Hypothalamus (tissue), 51 donors: ENCODE data around the gene SMAD9.
A peak's percentile ranks its signal among the peaks of the same experiment; 100 is the strongest.

ENCODE experiments used
- DNase-seq, 51 donors: peaks; one replicate each; lab custom pipeline; 2025; lab: John Stamatoyannopoulos, UW

SMAD9 gene

DNA sequence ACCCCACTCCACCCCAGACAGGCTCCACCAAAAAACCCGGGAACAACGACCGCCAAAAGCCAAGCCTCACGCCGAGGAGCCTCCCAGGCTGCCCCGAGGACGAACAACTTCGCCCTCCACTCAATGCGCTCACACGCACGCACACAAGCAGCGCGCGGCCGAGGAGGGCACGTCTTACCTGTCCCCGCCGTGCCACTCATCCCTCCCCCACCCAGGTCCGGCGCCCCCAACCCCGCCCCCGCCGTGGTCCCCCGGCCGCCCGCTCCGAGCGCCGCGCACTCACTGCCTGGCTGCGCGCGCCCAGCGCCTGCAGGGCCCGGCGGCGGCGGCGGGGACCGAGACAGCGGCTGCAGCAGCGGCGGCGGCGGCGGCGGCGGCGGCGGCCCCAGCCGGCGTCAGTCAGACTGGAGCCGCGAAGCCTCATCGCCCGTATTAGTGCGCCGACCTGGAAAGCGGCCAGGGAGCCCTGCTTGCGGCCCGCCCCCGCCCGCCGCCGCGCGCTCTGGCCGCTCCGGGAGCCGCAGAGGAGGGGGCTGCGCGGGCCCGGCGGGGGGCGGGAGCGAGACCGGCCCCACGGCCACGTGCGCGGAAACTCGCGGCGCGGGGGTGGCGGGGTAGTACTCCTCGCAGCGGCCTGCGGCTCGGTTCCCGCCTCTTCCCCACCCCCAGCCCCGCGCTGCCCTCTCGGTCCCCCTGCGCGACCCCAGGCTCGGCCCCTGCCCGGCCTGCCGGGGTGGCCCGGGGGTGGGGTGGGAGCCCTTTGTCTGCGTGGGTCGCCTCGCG is at the start of gene SMAD9:
Gene SMAD9, minus strand, starts transcription at position 406 of the 783 bp plus-strand sequence. CDS start 40,549 bp downstream, outside the sequence.
- DNase-seq: peak in 46 of 51 donors; percentile 5 to 84 (median 42)

DNA sequence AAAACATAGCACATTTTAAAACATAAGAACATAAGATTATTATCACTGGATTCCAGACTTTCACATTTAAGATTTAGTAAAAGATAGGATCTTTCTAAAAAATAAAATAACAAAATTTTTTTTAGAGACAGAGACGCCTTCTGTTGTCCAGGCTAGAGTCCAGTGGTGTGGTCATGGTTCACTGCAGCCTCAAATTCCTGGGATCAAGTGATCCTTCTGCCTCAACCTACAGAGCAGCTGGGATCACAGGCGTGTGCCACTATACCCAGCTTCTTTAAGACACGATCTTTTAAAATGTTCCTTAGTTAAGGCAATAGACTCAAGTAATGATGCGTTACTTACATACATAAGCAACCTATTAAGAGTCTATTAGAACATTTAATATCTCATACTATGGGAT is 46.4 kb upstream of the SMAD9 start:
- DNase-seq: no peak

DNA sequence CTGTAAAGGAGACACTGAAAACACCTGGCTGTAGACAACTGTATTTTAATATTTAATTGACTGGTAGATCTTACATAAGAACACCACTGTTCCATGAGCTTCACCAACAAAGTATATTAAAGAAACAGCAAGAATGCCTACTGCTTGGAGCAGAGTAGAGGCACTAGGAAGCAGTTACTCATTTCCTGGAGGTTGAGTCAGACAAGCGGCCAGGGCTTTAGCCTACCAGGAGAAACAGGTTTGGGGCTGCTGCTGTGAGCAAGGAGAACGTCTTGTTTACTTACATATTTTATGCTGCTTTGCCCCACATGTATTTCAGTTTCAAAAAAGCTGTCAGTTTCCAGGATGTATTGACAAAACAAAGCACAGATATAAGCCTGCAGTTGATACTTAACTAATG is 45.7 kb upstream of the SMAD9 start:
- no peak for DNase-seq

DNA sequence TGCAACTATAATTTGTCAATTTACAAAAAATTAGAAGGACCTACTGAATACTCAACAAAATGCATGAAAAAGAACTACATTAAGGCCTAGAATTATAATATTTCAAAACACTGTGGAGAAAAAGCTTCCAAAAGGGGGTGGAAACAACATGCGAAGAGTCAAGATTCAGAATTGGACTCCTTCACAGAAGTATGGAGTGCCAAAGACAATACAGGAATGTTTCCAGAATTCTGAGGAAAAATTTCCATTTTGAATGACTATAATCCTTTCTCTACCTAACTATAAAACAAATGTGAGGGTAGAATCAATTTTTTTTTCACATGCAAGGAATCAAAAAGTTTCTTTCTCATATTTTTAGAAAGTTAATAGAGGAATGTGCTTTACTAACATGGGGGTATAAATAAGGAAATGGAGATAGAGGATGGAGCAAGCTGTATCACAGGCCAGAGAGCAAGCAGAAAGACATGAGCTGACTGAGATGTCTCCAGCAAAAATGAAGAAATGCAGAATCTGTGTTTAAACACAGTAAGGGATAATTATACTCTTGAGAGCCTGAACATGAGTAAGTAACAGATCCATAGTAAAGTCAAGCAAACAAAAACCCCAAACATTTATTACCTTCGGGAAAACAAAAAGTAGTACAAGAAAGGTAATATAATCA is 39.5 kb upstream of the SMAD9 start:
- DNase-seq: no peak

DNA sequence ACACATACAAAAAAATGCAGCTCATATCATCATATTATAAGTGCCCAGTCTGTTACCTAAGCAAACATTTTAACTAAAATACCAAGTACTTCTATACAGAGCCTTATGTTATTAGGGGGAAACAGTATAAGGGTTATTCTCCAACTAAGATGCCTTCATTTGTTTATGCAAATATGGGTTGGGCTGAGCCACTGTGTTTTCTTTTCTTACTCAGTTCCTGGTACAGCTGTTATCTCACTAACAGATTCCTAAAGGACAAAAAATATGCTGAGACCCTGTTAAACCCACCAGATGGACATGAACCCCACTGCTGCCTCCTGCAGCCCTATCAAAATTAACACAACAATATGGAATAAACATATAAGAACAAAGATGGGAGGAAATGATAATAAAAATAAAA is 34.5 kb upstream of the SMAD9 start:
- DNase-seq: no peak

DNA sequence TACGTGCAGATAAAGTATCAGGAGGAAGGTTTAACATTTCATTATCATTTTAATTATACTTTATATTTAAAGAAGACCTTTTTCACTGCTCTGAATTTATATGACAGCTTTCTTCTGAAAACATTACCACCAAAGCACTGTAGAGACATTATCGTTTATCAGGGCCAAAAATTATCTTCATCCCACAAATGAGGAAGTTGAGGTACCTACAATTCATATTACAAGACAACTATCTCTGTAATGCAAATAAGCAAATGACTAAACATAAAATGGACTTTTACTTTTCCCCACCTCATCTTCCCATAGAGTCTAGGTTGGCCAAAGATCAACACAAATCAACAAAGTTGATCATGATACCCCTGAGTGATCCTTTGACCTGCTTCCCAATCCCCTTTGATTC is 30.9 kb upstream of the SMAD9 start:
- no peak for DNase-seq

DNA sequence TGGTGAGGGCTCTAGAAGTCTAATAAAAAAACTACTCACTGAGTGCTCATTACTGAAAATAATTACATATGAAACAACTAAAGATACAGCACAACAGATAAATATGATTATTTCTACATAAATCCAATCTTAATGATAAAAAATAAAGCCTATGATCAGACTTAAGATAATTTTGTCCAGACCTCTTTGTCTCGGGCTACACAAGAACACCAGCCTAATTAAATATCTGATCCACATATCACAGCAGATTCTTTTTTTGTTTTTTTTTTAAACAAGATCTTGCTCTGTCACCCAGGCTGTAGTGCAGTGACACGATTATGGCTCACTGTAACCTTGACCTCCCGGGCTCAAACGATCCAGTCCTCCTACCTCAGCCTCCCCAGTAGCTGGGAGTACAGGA is 30.3 kb upstream of the SMAD9 start:
- no peak for DNase-seq

DNA sequence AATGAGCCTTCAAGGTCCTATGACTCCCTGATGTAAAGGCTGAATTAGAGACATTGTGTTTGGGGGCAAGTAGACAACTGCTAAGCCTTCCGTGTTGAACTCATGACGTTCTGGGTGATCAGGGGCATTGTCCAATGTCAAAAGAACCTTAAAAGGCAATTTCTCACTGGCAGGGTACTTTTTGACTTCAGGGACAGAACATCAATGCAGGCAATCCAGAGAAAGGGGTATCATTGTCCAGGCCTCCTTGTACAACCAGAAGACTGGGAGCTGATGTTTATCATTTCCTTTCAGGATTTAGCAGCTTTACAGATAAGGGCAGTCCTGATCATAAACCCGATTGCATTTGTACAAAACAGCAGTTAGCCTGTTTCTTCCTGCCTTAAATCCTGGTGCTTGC is 25.0 kb upstream of the SMAD9 start:
- no peak for DNase-seq

DNA sequence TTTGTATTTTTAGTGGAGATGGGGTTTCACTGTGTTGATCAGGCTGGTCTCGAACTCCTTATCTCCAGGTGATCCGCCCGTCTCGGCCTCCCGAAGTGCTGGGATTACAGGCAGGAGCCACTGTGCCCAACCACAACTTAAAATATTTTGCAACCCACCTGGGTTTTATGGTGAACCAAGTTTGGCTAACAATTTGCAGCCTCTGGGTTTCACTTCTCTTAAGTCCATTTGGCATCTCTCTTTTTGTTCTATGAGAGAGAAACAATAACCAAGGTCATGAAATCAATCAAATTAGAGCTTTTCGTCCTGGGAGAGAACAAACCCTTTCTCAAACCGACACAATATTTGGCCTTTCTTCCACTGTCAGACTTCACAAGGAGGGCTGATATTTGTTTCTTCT is 5.6 kb upstream of the SMAD9 start:
- no peak for DNase-seq

DNA sequence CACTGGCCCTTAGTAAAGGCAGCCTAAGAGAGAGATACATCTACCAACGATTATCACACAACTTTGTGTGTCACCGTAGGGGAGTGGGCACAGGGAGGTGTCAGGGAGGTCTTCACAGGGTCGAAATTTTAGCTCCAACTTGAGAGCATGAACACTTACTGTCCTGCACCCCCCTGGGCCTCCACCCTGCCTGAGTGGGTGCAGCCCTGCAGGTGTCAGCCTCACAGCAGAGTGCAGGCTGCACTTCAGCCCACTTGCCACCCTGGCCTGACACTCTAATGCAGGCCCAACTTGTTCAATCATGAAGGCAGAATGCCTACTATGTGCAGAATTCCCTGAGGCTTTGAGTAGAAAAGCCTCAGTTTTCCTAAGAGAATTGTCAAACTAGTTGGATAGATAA is 4.0 kb upstream of the SMAD9 start:
- no peak for DNase-seq

DNA sequence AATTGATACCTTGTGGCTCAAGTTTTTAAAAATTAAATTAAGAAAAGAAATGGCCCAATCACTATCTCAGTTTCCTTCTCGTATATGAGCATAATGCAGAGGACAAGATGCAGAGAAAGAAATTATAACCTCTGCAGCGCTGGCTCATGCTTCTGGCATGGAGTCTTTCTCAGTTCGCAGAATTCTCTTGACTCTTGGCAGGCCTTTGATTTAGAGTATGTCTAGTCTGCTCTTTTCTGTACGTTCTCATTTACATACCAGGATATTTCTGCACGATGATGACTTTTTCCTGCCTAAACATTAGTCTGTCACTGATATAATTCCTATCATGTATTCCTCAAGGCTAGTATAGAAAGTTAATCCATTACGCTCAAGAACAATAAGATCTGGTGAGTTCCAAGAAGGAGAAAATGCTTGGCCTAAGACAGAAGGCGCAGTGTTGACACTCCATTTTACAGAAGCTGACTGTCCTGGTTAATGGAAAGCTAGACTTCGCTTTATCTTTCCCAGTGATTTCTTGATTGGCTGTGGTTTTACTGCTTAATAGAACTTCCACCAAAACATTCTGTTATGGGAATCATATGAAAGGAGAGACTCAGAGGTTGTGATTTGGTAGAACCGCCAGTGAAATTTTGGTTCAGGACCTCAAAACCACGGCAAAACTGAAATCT is 1.7 kb upstream of the SMAD9 start:
- no peak for DNase-seq

DNA sequence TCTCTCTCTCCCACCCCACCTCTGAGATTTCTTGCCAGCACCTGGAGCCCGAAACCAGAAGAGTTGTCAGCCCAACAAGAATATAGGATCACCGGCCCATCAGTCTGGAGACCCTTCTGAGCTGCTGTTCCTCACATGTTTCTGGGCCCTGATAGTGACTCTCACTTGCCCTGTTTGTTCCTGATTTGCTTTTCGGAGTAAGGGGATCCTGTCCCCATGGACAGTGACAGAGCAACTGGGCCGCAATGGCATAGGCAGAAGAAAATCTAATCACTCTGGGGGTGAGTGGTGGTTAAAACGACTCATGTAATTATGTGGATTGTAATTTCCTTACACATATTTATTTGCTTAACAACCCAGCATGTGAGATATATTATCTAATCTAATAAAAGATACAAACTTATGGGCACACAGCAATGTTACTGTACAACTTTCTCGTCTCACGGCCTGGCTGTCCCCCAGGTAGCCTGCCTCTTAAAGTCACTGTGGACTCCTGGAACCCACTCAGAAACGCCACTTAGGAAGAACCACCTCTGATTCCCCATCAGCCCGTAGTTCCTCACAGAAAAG is 663 bp upstream of the SMAD9 start:
- DNase-seq: peak in 1 of 51 donors; percentile 39

DNA sequence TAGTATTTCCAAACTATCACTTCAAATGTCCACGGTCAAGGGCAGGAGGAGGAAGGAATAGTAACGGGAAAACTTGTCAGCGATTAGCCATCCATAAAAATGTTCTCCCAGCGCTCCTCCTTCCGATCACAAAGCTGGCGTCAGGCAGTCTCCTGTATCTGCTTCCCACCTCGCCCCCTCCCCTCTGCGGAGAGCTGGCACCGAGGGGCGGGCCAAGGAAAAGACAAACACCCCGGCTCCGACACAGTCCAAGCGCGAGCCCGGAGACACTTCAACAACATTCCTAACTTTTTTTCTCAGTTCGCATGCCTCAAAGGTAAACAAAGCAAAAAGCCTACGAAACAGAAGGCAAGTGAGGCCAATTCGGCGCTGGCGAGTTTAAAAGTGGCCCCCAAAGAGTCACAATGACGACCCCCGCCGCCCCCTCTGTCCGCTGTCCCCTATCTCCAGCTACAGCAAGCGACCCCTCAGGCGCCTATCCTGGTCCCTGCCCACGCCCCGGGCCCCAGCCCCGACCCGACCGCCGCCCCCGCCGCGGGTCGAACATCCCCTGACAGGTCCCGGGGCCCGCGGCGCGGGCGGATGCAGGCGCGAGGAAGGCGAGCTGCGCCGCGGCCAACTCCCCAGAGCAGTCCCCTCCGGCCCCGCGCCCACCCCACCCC is 736 bp downstream of the SMAD9 start:
- peak in 22 of 51 donors; percentile 4 to 65 (median 21) for DNase-seq

DNA sequence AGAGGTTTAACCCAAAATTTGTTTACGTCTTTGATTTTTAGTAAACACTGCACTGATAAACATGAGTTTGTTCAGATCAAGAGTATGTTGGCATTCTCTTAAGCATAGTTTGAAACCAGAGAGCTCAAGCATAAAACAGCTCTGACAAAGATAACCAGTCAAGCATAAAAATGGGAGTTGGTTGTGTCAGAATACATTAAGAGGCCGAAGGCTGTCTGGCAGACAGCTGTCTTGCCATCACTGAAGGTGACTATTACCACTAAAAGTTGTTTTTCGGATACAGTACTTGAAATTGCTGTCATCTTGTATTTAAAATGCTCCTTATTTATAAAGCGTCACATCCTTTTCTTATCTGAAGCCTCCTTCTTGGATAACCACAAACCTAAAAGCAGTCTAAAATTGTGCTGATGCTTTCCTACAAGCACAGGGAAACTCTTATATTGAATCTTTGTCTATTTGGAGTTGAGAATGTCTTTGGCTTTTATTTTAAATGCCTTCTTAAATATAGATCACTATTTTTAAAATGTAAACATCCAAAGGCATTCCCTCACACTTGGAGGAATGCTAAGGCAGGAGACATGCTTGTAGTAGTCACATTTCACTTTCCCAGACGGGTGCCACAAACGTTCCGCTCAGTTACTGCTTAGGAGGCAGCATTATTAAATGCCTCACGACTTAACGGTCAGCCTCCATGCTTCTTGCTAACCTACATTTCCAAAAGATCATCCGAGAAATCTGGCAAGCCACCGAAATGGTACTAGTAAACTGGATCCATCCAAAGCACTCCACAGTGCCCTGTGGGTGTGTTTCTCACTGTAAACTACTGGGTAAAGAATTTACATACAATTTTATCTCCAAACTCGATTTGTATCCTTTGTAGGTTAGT is 1.5 kb downstream of the SMAD9 start:
- DNase-seq: peak in 4 of 51 donors; percentile 19 to 55 (median 27)

DNA sequence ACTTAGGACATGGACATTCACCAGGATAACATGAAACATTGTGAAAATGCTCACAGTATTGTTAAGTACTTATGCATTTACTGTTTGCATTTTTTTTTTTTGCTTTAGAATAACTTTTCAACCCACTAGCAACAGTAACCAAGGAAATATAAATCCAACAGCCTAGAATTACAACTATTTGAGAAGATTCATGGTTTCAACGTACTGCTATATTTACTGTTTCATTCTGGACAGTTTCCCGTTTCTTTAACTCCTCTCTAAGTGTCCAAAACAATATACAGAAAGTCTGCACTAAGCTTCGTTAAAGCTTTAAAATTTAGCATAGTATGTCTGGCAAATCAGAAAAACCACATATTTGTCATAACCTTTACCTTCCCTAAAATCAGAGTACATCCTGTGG is 2.7 kb downstream of the SMAD9 start:
- no peak for DNase-seq

DNA sequence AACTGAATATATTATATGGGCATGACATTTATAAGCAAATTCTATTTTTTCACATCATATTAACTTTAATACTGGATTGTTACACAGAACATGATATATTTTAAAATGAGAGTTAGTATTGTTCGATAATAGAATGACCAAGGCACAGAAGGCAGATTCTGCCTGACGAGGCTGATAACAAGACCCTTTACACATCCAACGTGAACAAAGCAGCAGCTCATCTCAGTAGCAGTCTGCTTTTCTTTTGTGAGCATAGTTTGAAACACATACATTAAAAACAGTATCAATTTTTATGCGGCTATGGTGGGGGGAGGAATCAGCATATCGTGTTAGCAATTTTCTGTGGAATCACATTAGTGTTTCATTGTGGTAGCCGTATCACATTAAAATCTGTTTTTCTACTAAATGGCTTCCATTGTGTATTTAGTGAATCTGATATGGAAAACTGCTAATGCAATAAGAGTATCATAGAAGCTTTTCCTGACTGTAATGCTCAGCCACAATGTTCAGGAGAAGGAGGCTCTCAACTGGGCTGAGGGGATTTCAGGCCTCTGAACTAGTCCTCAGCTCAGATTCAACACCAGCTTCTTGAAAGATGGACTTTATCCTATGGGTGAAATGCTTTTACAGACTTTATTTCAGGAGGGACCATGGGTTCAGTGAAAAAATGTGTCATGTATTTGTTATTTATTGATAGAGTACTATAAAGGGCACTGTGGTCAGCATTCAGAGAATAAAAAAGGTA is 4.0 kb downstream of the SMAD9 start:
- peak in 1 of 51 donors; percentile 28 for DNase-seq

DNA sequence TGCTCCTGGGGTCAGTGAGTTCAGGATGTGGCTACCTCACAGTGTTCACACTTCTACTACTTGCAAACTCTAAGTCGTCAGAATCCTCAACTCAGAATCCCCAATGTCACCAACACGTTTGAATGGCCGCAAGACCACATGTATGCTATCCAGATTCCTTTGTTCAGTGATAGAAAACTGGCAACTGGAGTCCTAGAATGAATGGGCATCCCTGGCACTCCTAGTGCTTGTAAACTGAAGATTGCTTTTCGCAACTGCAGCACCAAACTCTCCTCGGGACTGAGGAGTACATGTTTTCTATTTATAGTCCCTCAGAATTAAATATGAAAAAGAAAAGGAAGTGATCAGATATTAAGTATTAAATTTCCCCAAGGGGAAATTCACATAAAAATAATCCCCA is 4.9 kb downstream of the SMAD9 start:
- DNase-seq: peak in 2 of 51 donors; percentile 9 to 26

DNA sequence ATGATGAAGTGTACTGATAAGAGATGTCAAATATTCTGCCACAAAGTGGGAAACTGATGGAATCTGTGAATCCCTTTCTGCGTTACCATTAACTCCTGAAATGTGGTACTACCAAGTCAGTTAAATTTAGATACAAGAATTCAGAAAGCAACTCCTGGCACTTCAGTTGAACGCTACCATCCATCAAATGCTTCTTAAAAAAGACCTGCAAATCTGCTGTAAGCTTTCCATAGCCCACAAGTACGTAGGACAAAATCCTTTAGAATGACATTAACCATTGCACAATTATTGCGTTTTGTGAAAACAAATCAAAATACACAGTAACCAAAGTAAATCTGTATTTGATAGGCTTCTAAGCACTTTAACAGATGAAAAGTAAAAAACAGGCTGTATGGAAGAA is 5.4 kb downstream of the SMAD9 start:
- DNase-seq: no peak

DNA sequence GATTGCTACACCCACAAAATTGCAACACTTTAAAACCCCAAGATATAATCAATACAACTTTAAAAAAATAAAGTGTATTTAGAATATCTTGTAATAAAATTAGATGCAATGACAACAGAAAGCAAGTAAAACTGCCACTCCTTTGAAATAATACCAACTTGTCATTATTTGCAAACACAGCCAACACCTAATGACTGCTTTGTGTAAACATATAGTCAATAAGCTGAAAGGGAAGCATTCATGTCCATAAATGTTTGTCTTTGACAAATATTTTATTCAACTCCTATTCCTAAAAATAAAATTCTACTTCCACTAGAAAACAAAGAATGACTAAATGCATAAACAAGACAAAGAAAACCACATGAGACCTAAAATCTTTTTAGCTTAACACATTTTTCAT is 6.6 kb downstream of the SMAD9 start:
- no peak for DNase-seq
